ENCODE results near the gene IFT25.

- TF ChIP-seq CTCF (IDR thresholded peaks at IDR 0.05 in 4 of 5, conservative IDR thresholded peaks at IDR 0.05 in 1 of 5): no peak
- TF ChIP-seq POLR2A (IDR thresholded peaks at IDR 0.05): no peak
Measured at GRCh38 chr1:53981220-53981619, 35.7 kb upstream of the IFT25 start.
